NCI-H526 treated with DMSO at 0.1 percent for 48 hours (cell line): ENCODE data around the gene ASB9.
A peak's percentile ranks its signal among the peaks of the same experiment; 100 is the strongest.
"Not testable (repeated sequence)": the region's sequence is repeated elsewhere in the genome, so short reads cannot be mapped to it uniquely, and the experiment has no call there.

Experiments
- DNase-seq: peaks from one replicate; lab custom pipeline; 2025; lab: John Stamatoyannopoulos, UW

Gene ASB9

DNA sequence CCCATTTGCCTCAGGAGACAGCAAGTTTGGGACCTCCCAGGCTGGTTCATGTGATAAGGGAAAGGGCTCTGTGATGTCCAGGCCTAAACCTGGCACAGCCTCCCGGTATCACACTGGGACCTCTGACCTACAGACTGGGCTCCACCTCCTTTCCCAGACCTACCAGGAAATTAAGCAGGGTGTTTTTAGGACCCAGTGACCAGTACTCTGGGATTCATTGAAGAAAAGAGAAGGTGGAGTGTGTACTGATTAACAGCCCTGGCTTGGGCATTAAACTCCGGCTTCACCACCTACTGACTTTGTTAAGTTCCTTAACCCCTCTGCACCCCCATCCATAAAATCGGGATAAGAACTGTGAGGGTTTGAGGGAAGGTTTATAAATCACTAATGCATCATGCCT lies 28.6 kb downstream of the ASB9 start:
- no peak for DNase-seq

DNA sequence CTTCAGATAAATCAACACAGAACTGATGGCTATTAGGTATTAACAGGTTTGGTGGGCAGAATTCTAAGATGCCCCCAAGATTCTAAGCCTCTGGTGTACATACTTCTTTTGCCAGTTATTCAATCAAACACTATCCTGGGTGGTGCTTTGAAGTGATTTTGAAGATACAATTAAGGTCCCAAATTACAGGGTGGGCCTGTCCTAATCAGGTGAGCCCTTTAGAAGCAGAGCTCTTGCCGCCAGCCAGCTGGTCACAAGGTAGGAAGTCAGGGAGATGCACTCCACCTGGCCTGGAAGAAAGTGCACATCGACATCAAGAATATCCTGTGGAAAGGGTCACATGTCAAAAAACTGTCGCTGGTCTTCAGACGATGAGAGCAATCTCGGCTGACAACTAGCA lies 29.5 kb downstream of the ASB9 start:
- DNase-seq: no peak

DNA sequence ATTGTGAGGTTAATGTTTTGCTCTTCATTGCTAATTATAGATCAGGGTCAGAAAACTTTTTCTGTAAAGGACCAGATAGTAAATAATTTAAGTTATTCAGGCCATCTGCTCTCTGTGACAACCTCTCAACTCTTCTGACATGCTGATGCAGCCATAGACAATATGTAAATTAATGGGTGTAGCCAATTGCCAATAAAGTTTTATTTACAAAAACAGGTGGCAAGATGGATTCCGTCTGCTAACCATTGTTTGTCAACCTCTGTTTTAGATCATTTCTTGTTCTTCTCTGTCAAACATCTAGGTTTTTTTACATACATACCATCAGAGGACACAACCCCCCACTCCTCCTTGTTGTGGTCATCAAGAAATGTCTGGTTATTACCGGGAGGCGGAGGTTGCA lies 33.7 kb downstream of the ASB9 start:
- no peak for DNase-seq

DNA sequence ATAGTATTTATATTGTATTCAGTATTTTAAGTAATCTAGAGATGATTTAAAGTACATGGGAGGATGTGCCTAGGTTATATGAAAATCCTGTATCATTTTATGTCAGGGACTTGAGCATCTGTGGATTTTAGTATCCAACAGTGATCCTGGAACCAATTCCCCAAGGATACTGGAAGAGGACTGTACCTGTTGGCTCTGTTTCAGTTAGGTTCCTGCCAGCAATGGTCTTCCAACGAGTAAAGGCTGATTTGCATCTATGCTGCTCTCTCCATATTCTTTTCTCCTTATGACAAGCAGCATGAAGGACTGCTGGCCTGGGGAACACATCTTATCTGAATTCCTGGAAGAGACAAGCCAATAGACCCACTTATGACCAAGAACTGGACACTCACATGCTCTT lies 34.9 kb downstream of the ASB9 start:
- peak; percentile 19 for DNase-seq

DNA sequence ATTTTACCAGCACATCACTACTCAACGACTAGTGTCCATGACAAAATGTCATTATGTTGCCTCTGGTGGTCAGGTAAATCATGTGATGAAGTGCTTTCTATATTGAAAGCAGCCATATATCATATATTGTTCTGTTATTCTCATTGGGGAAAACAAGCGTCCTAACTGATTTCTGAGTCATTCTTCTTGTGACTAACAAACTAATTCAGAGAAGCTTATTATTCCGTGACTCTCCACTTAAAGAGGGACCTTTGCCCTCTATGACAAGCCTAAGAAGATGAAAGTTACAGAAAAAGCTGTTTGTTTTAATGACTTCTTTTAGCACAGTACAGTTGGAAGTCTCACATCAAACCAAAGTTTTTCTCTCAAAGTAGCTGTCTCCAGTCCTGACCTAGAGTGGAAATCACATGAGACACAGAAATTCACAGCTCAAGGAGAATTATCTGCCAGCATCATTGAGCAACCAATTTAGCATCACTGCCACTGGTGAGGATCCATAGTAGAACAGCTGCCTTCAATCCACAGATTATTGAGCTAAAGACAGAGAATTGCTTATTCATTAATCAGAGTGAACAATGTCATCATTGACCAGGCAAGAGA lies 36.4 kb downstream of the ASB9 start:
- DNase-seq: no peak

DNA sequence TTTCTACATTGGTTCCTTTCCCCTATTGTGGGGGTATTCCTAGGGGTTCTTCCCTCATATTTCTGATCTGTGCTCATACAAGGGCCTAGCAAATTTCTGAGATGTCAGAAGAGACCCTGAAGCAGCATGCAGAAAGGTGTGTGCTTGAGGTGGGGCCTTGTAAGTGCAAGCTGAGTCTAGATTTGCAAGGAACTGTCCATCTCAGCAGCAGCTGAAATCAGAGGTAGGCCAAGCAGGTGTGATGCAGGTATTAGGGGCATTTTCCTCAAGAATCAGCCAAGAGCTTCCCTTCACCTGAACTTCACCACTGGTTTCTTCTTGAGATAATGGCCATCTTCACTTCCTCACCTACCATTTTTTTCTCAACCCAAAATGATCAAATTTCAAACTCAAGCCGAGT lies 45.1 kb downstream of the ASB9 start:
- no peak for DNase-seq

DNA sequence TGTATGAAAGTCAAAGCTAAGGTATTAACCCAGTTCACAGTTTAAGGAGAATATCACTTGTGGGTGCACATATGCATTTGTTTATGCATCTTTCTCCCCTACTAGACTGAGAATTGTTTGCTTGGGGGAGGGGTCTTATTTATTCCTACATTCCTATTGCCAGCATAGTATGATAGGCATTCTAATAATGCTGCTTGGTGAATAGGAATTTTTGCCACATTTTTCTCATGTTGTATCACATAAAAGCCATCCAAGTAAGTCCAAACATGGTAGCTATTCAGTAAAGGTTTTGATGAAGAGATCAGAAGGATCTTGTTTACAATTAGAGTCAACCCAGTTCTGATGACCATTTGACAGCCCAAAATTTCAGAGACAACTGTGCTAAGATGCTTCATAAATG lies 48.6 kb downstream of the ASB9 start:
- no peak for DNase-seq

DNA sequence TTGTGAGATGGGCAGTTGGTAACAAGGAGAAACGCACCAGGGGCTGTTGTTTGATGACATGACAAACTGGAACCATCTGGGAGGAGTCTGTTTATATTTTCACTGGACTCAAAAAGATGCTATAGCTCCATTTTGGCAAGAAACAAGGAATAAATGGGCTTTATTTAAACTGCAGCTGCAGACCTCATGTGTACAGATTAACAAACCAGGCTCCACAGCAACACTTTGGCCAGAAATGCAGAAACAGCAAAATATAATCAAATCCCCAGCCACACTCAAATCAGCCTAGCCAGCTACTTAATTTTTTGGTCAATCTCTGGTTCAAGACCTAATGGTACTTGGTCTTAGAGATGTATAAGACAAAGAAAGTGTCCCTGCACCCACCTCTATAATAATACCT lies 52.7 kb downstream of the ASB9 start:
- DNase-seq: no peak

DNA sequence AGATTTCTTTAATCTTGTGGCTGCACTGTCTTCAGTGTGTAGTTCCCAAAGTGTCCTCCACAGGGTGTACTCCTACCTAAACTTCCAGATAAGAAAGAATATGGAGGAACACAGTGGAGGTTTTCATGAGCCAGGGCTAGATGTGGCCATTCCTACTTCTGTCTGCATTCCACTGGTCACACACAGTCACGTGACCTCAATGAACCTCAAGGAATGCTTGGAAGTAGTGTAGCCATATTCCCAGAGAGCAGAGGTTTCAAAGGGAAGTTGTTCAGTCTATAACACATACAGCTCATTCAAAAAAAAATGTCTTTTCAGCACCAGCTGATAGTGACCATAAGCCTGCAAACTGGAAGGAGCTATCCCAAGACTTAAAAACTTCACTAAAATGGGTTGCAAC lies 53.6 kb downstream of the ASB9 start:
- no peak for DNase-seq

DNA sequence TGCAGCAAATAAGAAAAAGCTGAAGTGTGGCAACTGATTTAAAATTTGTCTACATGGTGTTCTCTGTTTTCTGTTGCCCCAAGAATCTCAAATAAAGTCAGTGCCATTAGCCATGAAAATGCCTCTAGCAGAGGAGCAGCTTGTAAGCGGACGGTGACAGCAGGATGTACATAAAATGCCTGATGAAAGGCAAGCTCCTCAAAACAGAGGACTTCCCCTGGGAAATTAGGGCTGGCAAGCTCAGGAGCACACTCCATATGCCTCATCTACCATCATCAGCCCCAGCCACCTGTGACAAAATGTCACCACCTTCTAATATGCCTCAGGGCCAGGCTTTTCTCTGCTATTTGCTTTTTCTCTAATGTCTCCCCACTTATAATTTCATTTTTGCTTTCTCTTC lies 54.5 kb downstream of the ASB9 start:
- no peak for DNase-seq

DNA sequence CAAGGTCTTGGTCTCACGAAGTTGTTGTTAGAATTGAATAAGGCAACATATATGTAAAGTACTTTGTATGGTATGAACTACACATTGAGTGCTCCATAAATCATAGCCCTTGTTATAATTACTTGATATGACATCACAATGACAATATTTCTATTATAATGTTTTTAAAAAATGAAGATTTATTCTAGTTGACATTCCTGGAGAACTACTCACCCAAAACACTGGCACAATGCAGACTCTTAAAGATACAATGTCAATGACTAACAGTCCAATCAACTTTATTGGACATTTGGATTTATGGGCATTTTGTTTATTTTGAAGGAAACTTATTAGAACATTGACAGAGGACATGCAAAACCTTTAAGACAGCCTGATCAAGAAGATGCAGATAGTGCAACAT lies 55.3 kb downstream of the ASB9 start:
- DNase-seq: no peak

DNA sequence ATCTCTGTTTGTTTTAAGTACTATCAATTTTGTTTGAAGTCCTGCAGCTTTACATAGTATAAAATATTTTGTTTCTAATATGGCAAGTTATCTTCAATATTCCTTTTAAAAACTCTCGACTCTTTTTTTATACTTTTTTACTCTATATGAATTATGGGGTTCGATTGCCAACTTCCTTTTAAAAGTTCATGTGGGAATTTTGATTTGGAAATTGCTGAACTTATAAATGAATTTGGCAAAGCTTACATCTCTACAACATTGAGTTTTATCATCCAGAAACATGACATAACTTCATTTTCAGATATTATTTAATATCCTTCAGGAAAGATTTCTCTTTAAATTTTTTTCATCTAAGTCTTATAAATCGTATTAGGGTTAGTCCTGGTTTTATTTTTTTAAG lies 60.8 kb downstream of the ASB9 start:
- DNase-seq: no peak

DNA sequence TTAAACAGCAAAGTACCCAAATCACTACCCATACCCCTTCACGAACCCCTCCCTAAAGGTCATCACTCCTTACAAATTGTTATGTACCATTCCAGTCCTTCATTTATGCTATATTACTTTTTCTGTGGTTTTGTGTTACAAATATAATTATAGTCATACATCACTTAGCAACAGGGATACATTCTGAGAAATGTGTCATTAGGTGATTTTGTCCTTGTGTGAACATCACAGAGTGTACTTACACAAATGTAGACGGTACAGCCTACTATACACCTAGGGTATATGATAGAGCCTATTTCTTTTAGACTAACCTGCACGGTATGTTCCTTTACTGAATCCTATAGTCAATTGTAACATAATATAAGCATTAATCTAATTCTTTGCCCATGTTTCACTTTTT lies 61.9 kb downstream of the ASB9 start:
- DNase-seq: no peak

DNA sequence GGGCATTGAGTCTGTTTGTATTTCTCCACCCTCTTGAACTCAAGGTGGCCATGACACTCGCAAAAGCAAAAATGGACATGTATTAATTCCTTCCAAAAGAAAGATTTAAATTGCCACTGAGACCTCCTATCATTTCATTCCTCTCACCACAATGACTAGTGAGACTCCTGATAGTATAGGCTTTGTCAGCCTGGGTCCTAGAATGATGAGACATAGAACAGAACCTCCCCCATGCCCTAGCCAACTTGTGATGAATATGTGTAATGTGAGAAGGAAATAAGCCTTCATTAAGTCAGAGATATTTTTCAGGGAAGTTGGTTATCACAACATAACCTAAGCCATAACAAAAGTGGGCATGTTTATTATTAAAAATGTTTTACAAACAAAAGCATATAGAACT lies 62.5 kb downstream of the ASB9 start:
- no peak for DNase-seq

DNA sequence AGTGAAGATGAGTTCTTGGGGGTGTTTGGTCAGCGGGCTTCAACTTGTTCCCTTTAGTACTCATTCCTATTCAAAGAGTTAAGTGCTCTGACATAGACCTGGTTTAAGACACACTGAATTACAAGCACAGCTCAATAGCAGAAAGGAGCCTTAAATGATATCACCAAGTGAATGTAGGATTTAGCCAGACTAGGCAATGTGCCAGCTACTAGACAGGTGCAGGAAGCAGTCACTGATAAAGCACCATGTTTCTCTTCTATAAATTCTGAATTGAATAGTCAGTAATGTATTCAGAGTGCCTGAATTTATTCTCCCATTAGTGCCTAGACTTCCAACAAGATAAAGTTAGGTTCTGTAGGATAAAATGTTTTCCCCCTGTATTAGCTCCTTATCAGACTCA lies 63.6 kb downstream of the ASB9 start:
- DNase-seq: no peak

DNA sequence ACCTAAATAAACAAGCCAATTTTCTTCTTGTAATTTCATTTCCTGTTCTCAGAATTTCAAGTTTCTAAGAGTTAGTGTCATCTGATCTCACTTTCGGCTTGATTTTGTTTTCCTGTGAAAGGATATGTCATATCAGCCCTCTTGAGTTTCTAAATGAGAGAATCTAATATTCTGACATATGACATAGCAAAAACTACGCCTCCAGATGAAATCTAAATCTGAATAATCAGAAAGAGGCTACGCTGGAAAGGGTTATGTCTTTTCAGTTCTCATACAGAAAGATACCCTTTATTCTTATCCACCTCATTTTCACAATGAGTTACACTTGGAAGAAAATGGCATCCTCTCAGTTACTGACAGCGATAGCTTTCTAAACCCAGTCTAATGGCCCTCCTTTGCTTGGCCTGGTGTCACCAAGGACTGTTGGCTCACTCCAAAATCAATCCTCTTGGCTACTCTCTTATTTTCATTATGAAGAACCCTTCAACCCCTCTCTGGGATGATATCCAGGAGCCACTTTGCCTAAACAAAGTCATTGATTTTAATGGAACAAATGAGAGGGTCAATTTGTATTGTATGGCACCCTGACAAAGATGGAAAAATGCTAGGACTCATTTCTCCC lies 65.6 kb downstream of the ASB9 start:
- DNase-seq: no peak

DNA sequence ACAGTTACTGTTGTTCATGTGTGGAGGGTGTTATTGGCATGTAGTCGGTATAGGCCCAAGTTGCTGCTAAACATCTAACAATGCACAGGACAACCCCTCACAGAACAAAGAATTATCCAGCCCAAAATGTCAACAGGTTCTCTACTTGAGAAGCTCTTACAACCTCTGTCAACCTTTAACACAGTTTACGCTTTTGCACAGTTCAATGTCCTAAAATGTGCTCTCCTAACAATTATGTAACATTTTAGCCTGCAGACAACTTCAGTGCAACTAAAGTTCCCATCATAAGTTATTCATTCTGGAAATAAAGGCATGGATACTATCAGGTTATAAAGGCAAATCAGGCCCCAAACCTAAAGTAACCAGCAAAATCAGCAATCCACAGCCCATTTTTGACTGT lies 66.2 kb downstream of the ASB9 start:
- no peak for DNase-seq

DNA sequence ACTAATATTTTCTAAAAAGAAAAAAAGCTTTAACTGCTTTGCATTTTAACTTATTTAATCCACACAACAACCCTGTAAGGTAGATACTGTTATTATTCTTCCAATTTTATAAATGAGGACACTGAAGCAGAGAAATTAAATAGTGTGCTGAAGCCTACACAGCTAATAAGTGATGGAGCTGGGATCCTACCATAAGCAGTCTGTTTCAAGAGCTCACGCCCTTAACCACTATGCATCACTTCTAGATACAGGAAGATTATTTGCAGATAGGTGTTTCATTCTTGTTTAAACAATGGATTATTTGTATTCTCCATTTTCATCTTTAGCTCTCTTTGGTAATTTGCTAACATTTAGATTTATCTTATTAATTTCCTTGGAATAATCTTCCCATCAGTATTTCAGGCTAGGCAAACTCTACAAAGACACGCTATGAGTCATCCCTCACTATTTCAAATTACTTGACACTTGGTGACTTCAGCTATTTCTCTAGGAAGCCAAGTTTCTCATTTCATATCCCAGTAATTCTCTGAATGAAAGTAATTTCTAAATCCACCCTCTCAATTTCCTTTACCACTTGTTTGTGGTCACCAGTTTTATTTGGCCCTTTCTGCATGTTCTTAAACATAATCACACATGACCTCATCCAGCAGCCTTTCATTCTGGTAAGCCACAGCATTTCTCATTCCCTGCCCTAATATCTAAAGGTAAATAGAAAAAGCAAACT lies 67.3 kb downstream of the ASB9 start:
- DNase-seq: no peak

DNA sequence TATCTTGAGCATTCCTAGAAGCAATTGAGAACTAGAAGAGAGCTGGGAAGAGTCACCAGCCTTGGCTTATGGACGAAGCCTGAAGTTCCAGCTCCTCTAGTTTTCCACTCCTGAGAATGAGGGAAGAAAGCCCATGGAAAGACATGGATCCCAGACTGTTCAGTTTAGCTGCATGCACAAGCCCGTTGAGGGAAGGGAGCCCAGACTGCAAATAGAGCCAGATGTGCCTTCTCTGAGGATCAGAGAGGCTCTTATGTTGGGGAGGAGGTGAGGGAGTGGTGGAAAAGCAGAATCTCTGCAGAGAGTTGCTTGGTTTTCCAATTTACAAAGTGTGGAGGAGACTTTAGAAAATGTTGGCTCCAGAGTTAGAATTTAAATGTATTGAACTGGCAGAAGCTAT lies 69.0 kb downstream of the ASB9 start:
- DNase-seq: no peak

DNA sequence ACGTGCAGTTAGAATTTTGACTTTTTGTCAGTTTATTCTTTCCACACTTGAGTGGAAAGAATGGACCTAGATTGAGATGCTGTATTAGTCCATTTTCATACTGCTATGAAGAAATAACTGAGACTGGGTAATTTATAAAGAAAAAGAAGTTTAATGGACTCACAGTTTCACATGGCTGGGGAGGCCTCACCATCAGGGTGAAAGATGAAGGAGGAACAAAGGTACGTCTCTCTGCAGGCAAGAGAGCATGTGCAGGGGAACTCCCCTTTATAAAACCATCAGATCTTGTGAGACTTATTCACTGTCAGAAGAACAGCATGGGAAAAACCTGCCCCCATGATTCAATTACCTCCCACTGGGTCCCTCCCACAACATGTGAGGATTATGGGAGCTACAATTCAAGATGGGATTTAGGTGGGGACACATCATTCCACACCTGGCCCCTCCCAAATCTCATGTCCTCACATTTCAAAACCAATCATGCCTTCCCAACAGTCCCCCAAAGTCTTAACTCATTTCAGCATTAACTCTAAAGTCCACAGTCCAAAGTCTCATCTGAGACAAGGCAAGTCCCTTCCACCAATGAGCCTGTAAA lies 71.2 kb downstream of the ASB9 start:
- not testable (repeated sequence) for DNase-seq

DNA sequence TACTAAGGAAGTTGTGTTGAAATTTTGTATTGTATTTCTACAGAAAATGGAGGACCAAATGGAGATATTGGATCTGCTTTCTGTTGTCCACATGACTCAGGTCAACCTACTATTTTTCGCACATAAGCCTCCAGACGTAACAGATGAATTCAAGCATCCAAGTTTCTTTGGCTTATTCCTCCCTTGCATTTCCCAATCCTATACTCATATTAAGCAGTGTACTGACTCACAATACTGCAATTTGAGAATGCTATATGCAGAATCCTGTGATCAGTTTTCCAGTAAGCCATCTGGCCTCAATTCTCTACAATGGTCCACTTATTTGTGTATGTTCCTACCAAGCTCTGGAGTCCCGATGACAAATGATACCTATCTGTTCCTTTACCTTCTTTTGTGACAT lies 75.7 kb downstream of the ASB9 start:
- DNase-seq: no peak
